HepG2 (cell line): ENCODE measurements around the gene EXOSC6. TPM values are rescaled to one million over a fixed set of nuclear protein-coding genes. Genes with fewer than 3 reads are reported as not detected.

ENCODE experiments used
- CHD4 ChIP-seq: fragments of 200-600 bp; sonication (generic); IDR thresholded peaks from 2 replicates; pipeline ENCODE4 v1.7.0; 2017; ENCODE audit warnings: mild to moderate bottlenecking, low read length, borderline replicate concordance
- FOXA1 ChIP-seq, 2 experiments: fragments of 450-650 bp in 1 of 2; sonication (generic) in 1 of 2; formaldehyde crosslinking in 1 of 2; IDR thresholded peaks; 2 replicates each; pipeline versions ENCODE4 v1.4.0 to v1.6.1; 2016 to 2020; ENCODE audit warnings: missing genetic modification reagents in 1 of 2
- HOXA7 ChIP-seq: sonication (generic); formaldehyde crosslinking; IDR thresholded peaks from 2 replicates; pipeline ENCODE4 v1.8.1; 2022; ENCODE audit warnings: mild to moderate bottlenecking, missing genetic modification reagents, moderate library complexity
- POGZ ChIP-seq: sonication (generic); formaldehyde crosslinking; IDR thresholded peaks from 2 replicates; pipeline ENCODE4 v1.4.0; 2020; ENCODE audit warnings: mild to moderate bottlenecking, missing genetic modification reagents
- TOE1 ChIP-seq: sonication (generic); formaldehyde crosslinking; IDR thresholded peaks from 2 replicates; pipeline ENCODE4 v1.4.0; 2020; ENCODE audit warnings: mild to moderate bottlenecking, missing genetic modification reagents
- ZBTB7B ChIP-seq: sonication (generic); formaldehyde crosslinking; IDR thresholded peaks from 2 replicates; pipeline ENCODE4 v1.4.0; 2020; ENCODE audit warnings: missing genetic modification reagents
- ZNF124 ChIP-seq: sonication (generic); formaldehyde crosslinking; IDR thresholded peaks from 2 replicates; pipeline ENCODE4 v1.4.0; 2020; ENCODE audit warnings: missing genetic modification reagents
- ZNF251 ChIP-seq: sonication (generic); formaldehyde crosslinking; IDR thresholded peaks from 2 replicates; pipeline ENCODE4 v1.9.0; 2021; ENCODE audit warnings: mild to moderate bottlenecking, missing genetic modification reagents
- ZNF446 ChIP-seq: sonication (generic); formaldehyde crosslinking; IDR thresholded peaks from 2 replicates; pipeline ENCODE4 v1.5.0; 2020; ENCODE audit warnings: mild to moderate bottlenecking, missing genetic modification reagents
- polyA plus RNA-seq, 8 experiments: library from polyadenylated mRNA; depleted of rRNA in 3 of 8; stranded (reverse) in 7 of 8; unstranded in 1 of 8; fragments of >200 nt; fragmentation: Illumina TruSeq in 4 of 8; extraction: Trizol in 4 of 8; gene quantifications; 2 replicates each; pipeline versions ENCODE4 v1.2.1 to v1.2.3, GENCODE V29; 2011 to 2016; ENCODE audit warnings: low read depth in 4 of 8, missing spikeins in 1 of 8, mixed read lengths in 1 of 8; ENCODE audit not compliant: insufficient read depth in 1 of 8
- total RNA-seq, 5 experiments: library from RNA; depleted of rRNA; stranded (reverse); fragments of >200 nt; fragmentation: Illumina TruSeq; extraction: Trizol; gene quantifications; 2 replicates each; pipeline ENCODE4 v1.2.3, GENCODE V29; 2016; ENCODE audit warnings: low read depth in 1 of 5
- TF ChIP-seq, protein P1 (sequence below): IDR thresholded peaks from 2 replicates; pipeline ENCODE4 v1.6.1; 2016; ENCODE audit warnings: low read depth, missing genetic modification reagents, missing compliant biosample characterization
- TF ChIP-seq, protein P2 (sequence below): sonication (generic); formaldehyde crosslinking; IDR thresholded peaks from 2 replicates; pipeline ENCODE4 v1.9.0; 2021; ENCODE audit warnings: mild to moderate bottlenecking, missing genetic modification reagents
- TF ChIP-seq, protein P3 (sequence below): sonication (generic); formaldehyde crosslinking; conservative IDR thresholded peaks from 2 replicates; pipeline ENCODE4 v1.4.0; 2020; ENCODE audit warnings: missing genetic modification reagents
- TF ChIP-seq, protein P4 (sequence below): IDR thresholded peaks from 2 replicates; pipeline ENCODE4 v1.6.1; 2016; ENCODE audit warnings: missing compliant biosample characterization, missing genetic modification reagents, borderline replicate concordance

The EXOSC6 gene
- total and polyA plus RNA-seq, 2 of the 13 experiments (the other 11 are each of a cell fraction or from before 2014, with no cell fraction given): 13.1 to 39.9 TPM

DNA sequence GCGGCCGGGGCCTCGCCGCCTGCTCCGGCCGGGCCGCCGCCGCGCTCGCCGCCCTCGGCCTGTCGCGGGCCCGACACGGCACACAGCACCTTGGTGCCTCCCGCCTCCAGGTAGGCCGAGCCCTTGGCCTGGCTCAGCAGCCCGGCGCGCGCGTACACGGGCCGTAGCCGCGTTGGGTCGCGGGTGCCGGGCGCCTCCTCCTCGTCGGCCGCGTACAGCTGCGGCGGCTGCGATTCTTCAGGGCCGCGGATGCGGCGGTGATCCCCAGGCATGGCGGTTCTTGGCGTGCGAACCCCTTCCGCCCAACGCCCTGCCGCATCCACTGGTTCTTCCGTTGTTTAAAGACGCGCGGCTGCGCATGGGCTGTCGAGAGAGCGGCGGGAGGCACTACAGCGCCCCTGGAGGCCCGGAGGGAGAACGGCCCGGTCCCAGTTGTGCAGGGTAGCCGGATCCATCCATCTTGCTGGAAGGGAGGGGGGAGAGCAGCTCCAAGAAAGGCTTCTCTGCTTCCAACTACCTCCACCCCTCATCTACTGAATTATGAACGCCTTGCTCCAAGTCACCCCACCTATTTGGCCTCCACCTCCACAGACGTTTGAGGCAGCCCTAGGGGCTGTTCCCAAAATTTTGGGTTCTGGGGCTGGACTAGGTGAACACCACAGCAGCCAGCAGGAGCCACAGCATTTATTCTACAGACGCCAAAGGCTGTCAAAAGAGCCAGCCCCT is at the start of gene EXOSC6 (continued):
- TF ChIP-seq, protein P1, sequence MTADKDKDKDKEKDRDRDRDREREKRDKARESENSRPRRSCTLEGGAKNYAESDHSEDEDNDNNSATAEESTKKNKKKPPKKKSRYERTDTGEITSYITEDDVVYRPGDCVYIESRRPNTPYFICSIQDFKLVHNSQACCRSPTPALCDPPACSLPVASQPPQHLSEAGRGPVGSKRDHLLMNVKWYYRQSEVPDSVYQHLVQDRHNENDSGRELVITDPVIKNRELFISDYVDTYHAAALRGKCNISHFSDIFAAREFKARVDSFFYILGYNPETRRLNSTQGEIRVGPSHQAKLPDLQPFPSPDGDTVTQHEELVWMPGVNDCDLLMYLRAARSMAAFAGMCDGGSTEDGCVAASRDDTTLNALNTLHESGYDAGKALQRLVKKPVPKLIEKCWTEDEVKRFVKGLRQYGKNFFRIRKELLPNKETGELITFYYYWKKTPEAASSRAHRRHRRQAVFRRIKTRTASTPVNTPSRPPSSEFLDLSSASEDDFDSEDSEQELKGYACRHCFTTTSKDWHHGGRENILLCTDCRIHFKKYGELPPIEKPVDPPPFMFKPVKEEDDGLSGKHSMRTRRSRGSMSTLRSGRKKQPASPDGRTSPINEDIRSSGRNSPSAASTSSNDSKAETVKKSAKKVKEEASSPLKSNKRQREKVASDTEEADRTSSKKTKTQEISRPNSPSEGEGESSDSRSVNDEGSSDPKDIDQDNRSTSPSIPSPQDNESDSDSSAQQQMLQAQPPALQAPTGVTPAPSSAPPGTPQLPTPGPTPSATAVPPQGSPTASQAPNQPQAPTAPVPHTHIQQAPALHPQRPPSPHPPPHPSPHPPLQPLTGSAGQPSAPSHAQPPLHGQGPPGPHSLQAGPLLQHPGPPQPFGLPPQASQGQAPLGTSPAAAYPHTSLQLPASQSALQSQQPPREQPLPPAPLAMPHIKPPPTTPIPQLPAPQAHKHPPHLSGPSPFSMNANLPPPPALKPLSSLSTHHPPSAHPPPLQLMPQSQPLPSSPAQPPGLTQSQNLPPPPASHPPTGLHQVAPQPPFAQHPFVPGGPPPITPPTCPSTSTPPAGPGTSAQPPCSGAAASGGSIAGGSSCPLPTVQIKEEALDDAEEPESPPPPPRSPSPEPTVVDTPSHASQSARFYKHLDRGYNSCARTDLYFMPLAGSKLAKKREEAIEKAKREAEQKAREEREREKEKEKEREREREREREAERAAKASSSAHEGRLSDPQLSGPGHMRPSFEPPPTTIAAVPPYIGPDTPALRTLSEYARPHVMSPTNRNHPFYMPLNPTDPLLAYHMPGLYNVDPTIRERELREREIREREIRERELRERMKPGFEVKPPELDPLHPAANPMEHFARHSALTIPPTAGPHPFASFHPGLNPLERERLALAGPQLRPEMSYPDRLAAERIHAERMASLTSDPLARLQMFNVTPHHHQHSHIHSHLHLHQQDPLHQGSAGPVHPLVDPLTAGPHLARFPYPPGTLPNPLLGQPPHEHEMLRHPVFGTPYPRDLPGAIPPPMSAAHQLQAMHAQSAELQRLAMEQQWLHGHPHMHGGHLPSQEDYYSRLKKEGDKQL (CRISPR knock-in tag): peak; percentile 69; the same call in 1 of the 2 replicates
- TF ChIP-seq POGZ (CRISPR knock-in tag) (peak; percentile 100), ZNF251 (CRISPR knock-in tag) (peak; percentile 93), ZNF124 (CRISPR knock-in tag) (peak; percentile 71), FOXA1 (IDR thresholded peaks at IDR 0.05) (no peak), FOXA1 (CRISPR knock-in tag; IDR thresholded peaks at IDR 0.05) (peak; percentile 78), CHD4 (no peak), ZBTB7B (peak; percentile 79), ZNF446 (peak; percentile 99), TOE1 (peak; percentile 94; the same call in 1 of the 2 replicates), HOXA7 (CRISPR knock-in tag) (peak; percentile 96)
- TF ChIP-seq, protein P2, sequence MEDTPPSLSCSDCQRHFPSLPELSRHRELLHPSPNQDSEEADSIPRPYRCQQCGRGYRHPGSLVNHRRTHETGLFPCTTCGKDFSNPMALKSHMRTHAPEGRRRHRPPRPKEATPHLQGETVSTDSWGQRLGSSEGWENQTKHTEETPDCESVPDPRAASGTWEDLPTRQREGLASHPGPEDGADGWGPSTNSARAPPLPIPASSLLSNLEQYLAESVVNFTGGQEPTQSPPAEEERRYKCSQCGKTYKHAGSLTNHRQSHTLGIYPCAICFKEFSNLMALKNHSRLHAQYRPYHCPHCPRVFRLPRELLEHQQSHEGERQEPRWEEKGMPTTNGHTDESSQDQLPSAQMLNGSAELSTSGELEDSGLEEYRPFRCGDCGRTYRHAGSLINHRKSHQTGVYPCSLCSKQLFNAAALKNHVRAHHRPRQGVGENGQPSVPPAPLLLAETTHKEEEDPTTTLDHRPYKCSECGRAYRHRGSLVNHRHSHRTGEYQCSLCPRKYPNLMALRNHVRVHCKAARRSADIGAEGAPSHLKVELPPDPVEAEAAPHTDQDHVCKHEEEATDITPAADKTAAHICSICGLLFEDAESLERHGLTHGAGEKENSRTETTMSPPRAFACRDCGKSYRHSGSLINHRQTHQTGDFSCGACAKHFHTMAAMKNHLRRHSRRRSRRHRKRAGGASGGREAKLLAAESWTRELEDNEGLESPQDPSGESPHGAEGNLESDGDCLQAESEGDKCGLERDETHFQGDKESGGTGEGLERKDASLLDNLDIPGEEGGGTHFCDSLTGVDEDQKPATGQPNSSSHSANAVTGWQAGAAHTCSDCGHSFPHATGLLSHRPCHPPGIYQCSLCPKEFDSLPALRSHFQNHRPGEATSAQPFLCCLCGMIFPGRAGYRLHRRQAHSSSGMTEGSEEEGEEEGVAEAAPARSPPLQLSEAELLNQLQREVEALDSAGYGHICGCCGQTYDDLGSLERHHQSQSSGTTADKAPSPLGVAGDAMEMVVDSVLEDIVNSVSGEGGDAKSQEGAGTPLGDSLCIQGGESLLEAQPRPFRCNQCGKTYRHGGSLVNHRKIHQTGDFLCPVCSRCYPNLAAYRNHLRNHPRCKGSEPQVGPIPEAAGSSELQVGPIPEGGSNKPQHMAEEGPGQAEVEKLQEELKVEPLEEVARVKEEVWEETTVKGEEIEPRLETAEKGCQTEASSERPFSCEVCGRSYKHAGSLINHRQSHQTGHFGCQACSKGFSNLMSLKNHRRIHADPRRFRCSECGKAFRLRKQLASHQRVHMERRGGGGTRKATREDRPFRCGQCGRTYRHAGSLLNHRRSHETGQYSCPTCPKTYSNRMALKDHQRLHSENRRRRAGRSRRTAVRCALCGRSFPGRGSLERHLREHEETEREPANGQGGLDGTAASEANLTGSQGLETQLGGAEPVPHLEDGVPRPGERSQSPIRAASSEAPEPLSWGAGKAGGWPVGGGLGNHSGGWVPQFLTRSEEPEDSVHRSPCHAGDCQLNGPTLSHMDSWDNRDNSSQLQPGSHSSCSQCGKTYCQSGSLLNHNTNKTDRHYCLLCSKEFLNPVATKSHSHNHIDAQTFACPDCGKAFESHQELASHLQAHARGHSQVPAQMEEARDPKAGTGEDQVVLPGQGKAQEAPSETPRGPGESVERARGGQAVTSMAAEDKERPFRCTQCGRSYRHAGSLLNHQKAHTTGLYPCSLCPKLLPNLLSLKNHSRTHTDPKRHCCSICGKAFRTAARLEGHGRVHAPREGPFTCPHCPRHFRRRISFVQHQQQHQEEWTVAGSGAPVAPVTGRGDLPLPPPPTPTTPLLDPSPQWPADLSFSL (CRISPR knock-in tag): 0 out of 2 replicates have a peak, but pooled peaks have one; percentile 25
- TF ChIP-seq, protein P3, sequence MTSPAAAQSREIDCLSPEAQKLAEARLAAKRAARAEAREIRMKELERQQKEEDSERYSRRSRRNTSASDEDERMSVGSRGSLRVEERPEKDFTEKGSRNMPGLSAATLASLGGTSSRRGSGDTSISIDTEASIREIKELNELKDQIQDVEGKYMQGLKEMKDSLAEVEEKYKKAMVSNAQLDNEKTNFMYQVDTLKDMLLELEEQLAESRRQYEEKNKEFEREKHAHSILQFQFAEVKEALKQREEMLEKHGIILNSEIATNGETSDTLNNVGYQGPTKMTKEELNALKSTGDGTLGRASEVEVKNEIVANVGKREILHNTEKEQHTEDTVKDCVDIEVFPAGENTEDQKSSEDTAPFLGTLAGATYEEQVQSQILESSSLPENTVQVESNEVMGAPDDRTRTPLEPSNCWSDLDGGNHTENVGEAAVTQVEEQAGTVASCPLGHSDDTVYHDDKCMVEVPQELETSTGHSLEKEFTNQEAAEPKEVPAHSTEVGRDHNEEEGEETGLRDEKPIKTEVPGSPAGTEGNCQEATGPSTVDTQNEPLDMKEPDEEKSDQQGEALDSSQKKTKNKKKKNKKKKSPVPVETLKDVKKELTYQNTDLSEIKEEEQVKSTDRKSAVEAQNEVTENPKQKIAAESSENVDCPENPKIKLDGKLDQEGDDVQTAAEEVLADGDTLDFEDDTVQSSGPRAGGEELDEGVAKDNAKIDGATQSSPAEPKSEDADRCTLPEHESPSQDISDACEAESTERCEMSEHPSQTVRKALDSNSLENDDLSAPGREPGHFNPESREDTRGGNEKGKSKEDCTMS: peak; percentile 52; the same call in 1 of the 2 replicates
- TF ChIP-seq, protein P4, sequence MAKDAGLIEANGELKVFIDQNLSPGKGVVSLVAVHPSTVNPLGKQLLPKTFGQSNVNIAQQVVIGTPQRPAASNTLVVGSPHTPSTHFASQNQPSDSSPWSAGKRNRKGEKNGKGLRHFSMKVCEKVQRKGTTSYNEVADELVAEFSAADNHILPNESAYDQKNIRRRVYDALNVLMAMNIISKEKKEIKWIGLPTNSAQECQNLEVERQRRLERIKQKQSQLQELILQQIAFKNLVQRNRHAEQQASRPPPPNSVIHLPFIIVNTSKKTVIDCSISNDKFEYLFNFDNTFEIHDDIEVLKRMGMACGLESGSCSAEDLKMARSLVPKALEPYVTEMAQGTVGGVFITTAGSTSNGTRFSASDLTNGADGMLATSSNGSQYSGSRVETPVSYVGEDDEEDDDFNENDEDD (CRISPR knock-in tag): peak; percentile 99
